Skeletal muscle tissue (tissue), 4 donors: ENCODE data around the gene WBP2. TPM values are rescaled to one million over a fixed set of nuclear protein-coding genes. Genes with fewer than 3 reads are reported as not detected.

Experiments
- H3K27ac ChIP-seq: one replicate; pipeline ENCODE4 v1.7.0; 2013; ENCODE audit warnings: mild to moderate bottlenecking, low read depth, low read length, inconsistent platforms
- H3K27me3 ChIP-seq, 3 donors: one replicate each; pipeline ENCODE4 v1.7.0; 2013; ENCODE audit warnings: low read length in 3 of 3; ENCODE audit not compliant: control insufficient read depth in 3 of 3, insufficient read depth in 3 of 3
- H3K36me3 ChIP-seq, 3 donors: one replicate each; pipeline ENCODE4 v1.7.0; 2013; ENCODE audit warnings: low read length in 3 of 3; ENCODE audit not compliant: control insufficient read depth in 3 of 3, insufficient read depth in 3 of 3
- H3K4me1 ChIP-seq, 3 donors: one replicate each; pipeline ENCODE4 v1.7.0; 2013; ENCODE audit warnings: low read length in 3 of 3, mild to moderate bottlenecking in 3 of 3; ENCODE audit not compliant: control insufficient read depth in 3 of 3, insufficient read depth in 3 of 3
- H3K4me3 ChIP-seq, 3 donors: one replicate each; pipeline ENCODE4 v1.7.0; 2013; ENCODE audit warnings: low read length in 3 of 3
- H3K9ac ChIP-seq, 3 donors: one replicate each; pipeline ENCODE4 v1.7.0; 2013; ENCODE audit warnings: low read length in 3 of 3, mild to moderate bottlenecking in 3 of 3, moderate library complexity in 2 of 3, low read depth in 1 of 3
- H3K9me3 ChIP-seq, 3 donors: one replicate each; pipeline ENCODE4 v1.7.0; 2013; ENCODE audit warnings: low read length in 3 of 3; ENCODE audit not compliant: control insufficient read depth in 3 of 3
- total RNA-seq: library from RNA; depleted of rRNA; stranded (reverse); fragments of >200 nt; gene quantifications from one replicate; pipeline ENCODE4 v1.2.3, GENCODE V29; 2014
- donor health status: Osteomylitis.

WBP2 gene
- total RNA-seq, 1 donor from 2014 or later = 17.7 TPM

GRCh38 chr17:75845058-75845711, 9.9 kb downstream of the WBP2 start:
- Histone ChIP-seq H3K27ac (peak overlapping the region; percentile 90), H3K9me3 (no peaks in the 10 kb centered on the region), H3K9ac (peak overlapping the region; percentile 72 to 85 (median 72)), H3K36me3 (peaks cover 43 to 48% (median 43%) of the 10 kb centered on the region in 3 donors), H3K4me3 (peak overlapping the region in 1 of 3 donors; percentile 29), H3K4me1 (peaks cover 34 to 52% (median 51%) of the 10 kb centered on the region in 3 donors), H3K27me3 (no peaks in the 10 kb centered on the region)

DNA sequence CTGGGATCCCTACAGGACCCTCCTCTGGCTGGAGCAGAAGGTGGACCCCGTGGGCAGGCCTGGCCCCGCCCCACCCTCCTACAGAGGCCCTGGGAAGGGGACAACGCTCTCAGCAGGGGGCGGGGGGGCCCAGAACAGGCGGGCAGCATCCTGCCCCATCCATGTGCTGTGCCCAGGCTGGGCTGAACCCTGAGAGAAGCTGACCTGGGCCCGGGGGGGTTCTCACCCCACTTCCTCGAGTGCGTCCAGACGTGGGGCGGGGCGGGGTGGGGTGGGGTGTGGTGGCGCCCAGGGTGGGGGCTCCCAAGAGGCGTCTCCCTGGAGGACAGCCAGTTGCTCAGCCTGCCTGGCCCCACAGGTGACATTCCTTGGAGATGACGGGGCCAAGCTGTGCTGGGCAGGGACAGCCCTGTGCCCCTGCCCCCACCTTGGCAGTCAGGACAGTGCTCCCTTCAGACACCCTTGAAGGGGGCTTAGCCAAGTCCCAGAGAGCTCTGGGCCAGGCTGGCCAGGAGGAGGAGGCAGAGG, 10.5 kb downstream of the WBP2 start:
- H3K4me3 ChIP-seq = peak overlapping the region in 1 of 3 donors; percentile 13
- H3K4me1 ChIP-seq = peaks cover 30 to 48% (median 47%) of the 10 kb centered on the region in 3 donors

DNA sequence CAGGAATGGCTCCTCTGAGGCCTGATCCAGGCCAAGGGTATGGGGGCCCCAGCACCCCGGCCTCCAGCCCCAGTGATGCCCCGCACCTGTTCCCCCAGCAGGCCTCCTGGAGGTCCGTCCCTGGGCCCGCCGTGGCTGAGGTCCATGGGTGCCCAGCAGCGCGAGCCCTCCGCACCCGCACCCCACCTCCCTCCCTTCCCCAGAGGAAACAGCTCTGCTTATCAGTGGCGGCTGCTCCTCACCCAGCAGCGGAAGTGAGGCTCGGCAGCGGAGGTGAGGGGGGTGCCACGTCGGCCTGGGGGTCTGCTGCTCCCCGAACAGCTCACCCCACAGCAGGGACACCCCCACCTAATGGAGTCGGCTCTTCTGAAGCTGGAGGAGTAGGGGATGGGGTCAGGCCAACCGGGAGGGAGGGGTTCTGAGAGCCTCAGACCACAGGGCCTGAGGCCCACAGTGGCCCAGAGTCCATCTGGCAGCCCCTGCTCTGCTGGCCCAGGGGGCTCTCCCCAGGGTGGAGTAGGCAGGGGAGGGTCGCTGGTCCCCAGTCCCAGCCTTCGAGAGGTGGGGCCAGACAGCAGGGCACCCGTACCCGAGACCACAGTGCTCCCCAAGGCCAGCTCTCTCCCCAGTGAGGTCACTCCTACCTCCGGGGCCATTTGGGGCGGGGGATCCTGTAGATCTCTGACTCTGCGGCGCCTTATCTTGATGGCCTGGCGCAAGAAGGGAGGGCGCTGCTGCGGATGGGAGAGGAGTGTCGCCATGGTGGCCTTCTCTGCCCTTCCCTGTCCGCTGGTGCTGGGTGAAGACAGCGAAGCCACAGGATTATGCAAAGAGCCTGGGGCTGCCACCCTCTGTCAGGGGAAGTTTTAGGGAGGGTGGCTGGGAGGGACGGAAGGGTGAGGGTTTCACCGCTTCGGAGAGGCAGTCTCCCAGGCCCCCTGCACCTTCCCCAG, 11.3 kb downstream of the WBP2 start, which contains the start of gene UNC13D:
TSS of gene UNC13D (minus strand) at position 828 of the 953 bp plus-strand sequence. CDS start at position 761, 67 bp downstream.
- Histone ChIP-seq H3K9ac (peak within 1 kb of the TSS; percentile 72 to 85 (median 72)), H3K4me1 (peaks cover 24 to 41% (median 39%) of the 10 kb centered on the region in 3 donors), H3K27me3 (no peaks in the 10 kb centered on the region), H3K27ac (peak within 1 kb of the TSS; percentile 90), H3K36me3 (peaks cover 31 to 44% (median 33%) of the 10 kb centered on the region in 3 donors), H3K4me3 (peak within 1 kb of the TSS in 1 of 3 donors; percentile 13), H3K9me3 (no peaks in the 10 kb centered on the region)

More for the DNA sequence above, 10.5 kb downstream of the WBP2 start:
- no peaks in the 10 kb centered on the region for H3K9me3 ChIP-seq
- H3K9ac ChIP-seq = peak overlapping the region; percentile 72 to 85 (median 72)
- peaks cover 38 to 50% (median 40%) of the 10 kb centered on the region in 3 donors for H3K36me3 ChIP-seq
- H3K27ac ChIP-seq = peak overlapping the region; percentile 90
- H3K27me3 ChIP-seq = no peaks in the 10 kb centered on the region

- Histone ChIP-seq H3K4me1 (peaks cover 21 to 33% (median 32%) of the 10 kb centered on the region in 3 donors), H3K9ac (no peak overlapping the region)
Measured at GRCh38 chr17:75842963-75843576, 12.1 kb downstream of the WBP2 start.

GRCh38 chr17:75842411-75842810, 12.7 kb downstream of the WBP2 start:
- peaks cover 17 to 30% (median 19%) of the 10 kb centered on the region in 3 donors for H3K36me3 ChIP-seq

More at GRCh38 chr17:75842963-75843576, 12.1 kb downstream of the WBP2 start:
- no peaks in the 10 kb centered on the region for H3K27me3 ChIP-seq
- H3K4me3 ChIP-seq = no peak overlapping the region
- H3K9me3 ChIP-seq = no peaks in the 10 kb centered on the region
- peaks cover 23 to 37% (median 25%) of the 10 kb centered on the region in 3 donors for H3K36me3 ChIP-seq
- H3K27ac ChIP-seq = no peak overlapping the region

DNA sequence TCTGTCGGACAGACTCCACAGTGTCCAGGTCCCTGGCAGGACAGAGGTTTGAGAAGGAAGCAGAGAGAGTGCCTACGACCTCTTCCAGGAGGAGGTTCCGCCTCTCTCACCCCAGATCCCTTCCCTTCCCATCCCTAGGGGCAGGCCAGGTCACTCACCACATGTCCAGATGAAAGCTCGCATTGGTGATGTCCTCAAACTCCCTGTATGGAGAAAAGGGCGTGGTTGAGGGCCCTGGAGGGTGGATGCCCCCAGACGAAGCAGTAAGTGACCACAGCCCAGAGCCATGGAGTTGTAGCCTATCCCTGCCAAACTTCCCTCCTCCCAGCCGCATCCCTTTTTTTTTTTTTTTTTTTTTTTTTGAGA, 14.4 kb downstream of the WBP2 start:
- no peak overlapping the region for H3K27ac ChIP-seq
- H3K4me1 ChIP-seq = peaks cover 11 to 12% (median 11%) of the 10 kb centered on the region in 3 donors
- no peak overlapping the region for H3K9ac ChIP-seq
- no peak overlapping the region for H3K4me3 ChIP-seq
- peaks cover 2 to 24% (median 6%) of the 10 kb centered on the region in 3 donors for H3K36me3 ChIP-seq
- H3K9me3 ChIP-seq = no peaks in the 10 kb centered on the region
- no peaks in the 10 kb centered on the region for H3K27me3 ChIP-seq

More at GRCh38 chr17:75842411-75842810, 12.7 kb downstream of the WBP2 start:
- Histone ChIP-seq H3K27ac (no peak overlapping the region), H3K27me3 (no peaks in the 10 kb centered on the region), H3K4me1 (peaks cover 17 to 27% (median 26%) of the 10 kb centered on the region in 3 donors), H3K9me3 (no peaks in the 10 kb centered on the region), H3K9ac (no peak overlapping the region), H3K4me3 (no peak overlapping the region)

DNA sequence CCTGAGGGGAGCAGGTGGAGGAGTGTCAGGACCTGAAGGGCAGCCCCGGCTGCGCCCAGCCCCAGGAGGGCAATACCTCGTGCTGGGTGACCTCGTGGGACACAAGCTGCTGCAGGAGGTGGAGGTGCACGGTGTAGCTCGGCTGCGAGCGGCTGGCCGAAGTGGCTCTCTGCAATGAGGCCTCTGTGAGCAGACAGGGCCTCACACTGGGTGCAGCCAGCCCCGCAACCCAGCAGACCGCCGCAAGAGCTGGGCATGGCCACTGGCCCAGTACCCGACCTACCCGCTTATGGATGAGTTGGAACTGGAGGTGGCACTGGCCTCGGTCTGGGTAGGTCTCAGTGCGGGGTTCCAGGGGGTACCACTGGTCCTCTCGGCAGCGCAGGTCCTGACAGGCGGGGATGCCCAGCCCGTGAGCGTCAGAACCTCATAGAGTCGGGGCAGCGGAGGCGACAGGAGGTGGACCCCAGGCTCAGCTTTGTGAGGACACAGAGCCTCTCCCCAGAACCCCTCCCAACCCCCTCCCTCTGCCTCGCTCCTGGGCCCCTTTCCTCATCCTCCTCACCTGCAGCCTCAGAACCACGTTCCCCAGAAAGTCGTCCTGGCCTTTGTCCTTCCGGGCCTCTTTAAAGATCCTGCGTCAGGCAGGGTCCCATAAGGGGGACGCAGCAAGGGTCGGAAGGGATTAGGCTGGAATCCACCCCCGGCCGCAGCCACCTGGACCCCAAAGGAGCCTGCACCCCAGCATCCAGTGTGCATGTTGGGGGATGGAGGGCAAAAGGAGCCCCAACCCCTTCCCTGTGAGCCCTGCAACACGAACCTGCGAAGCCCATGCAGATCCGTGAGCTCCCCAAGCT, 15.0 kb downstream of the WBP2 start:
- H3K4me3 ChIP-seq = no peak overlapping the region
- no peak overlapping the region for H3K9ac ChIP-seq
- H3K36me3 ChIP-seq = peaks cover 2 to 30% (median 9%) of the 10 kb centered on the region in 3 donors
- H3K27ac ChIP-seq = no peak overlapping the region
- no peaks in the 10 kb centered on the region for H3K27me3 ChIP-seq
- H3K4me1 ChIP-seq = peaks cover 5 to 6% (median 5%) of the 10 kb centered on the region in 3 donors
- no peaks in the 10 kb centered on the region for H3K9me3 ChIP-seq

- Histone ChIP-seq H3K27ac (no peak overlapping the region), H3K27me3 (no peaks in the 10 kb centered on the region), H3K4me1 (peaks cover 0 to 11% (median 2%) of the 10 kb centered on the region in 3 donors), H3K9me3 (no peaks in the 10 kb centered on the region), H3K36me3 (peaks cover 2 to 47% (median 20%) of the 10 kb centered on the region in 3 donors), H3K4me3 (no peak overlapping the region), H3K9ac (no peak overlapping the region)
Measured at GRCh38 chr17:75838410-75838809, 16.7 kb downstream of the WBP2 start.
